ENCODE data around the gene EEFSEC. TPM values are rescaled to one million over a fixed set of nuclear protein-coding genes. Genes with fewer than 3 reads are reported as not detected.

Gene EEFSEC
- total RNA-seq, 1 experiment from 2014 or later: 9.5 TPM

DNA sequence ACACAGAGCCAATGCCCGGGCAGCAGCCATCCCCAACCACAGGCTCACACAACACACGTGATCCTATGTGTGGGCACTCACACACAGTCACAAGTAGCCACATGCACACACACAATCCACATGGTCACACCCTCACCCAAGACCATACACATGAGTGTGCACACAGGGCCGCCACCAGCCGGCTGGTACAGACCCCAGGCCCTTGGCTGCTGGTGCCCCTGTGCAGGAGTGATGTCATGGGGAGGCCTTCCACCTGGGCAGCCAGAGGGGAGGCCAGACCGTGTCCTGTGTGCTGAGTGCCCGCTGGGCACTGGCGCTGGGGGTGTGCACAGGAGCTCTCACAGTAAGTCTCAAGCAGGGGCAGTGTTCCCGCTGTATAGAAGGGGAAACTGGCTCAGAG lies 276.5 kb downstream of the EEFSEC start:
- Histone ChIP-seq H2BK20ac (ENCODE audit: low read depth, low read length, poor library complexity, severe bottlenecking) (no peak overlapping the region), H3K56ac (ENCODE audit: insufficient read length, low read depth, low read length) (no peak overlapping the region), H3K23ac (ENCODE audit: insufficient read length, low read depth, low read length) (no peak overlapping the region), H3K79me2 (ENCODE audit: insufficient read depth, low read length) (no peaks in the 10 kb centered on the region), H3K9me3 (ENCODE audit: control insufficient read depth, low read depth, low read length) (no peaks in the 10 kb centered on the region), H4K8ac (replicated peaks; ENCODE audit: insufficient read length, low read depth, low read length) (no peak overlapping the region), H3K4ac (ENCODE audit: low read depth, low read length) (no peak overlapping the region), H3K27ac (ENCODE audit: insufficient read length, low read depth, low read length) (no peak overlapping the region), H3T11ph (ENCODE audit: low read length) (no peak overlapping the region), H2AFZ (ENCODE audit: low read length) (no peak overlapping the region), H3K79me1 (ENCODE audit: insufficient read depth, low read depth, low read length, poor library complexity, severe bottlenecking) (no peaks in the 10 kb centered on the region), H2BK15ac (ENCODE audit: low read depth, low read length) (no peak overlapping the region), H2AK5ac (ENCODE audit: insufficient read length, low read length) (no peak overlapping the region), H3K14ac (ENCODE audit: insufficient read depth, low read length) (no peak overlapping the region), H3K4me1 (ENCODE audit: insufficient read depth, low read length) (peaks cover 2% of the 10 kb centered on the region; the same call in 1 of the 2 replicates), H3K27me3 (ENCODE audit: insufficient read depth, low read length) (peaks cover 22% of the 10 kb centered on the region; the same call in 1 of the 2 replicates), H4K20me1 (ENCODE audit: control insufficient read depth, insufficient read depth, insufficient read length) (no peaks in the 10 kb centered on the region), H4K5ac (ENCODE audit: insufficient read length, low read depth, low read length) (no peak overlapping the region), H3K9ac (ENCODE audit: extremely low read depth, insufficient read length, low read length) (no peak overlapping the region), H4K91ac (ENCODE audit: insufficient read length, low read depth, low read length) (no peak overlapping the region), H3K23me2 (ENCODE audit: insufficient read length, low read depth, low read length, poor library complexity, severe bottlenecking) (peaks cover 11% of the 10 kb centered on the region), H2BK120ac (ENCODE audit: low read depth, low read length, poor library complexity, severe bottlenecking) (no peak overlapping the region), H3K4me2 (ENCODE audit: insufficient read depth, insufficient read length, low read length) (no peak overlapping the region), H3K18ac (ENCODE audit: insufficient read length, low read depth, low read length) (no peak overlapping the region), H2BK5ac (ENCODE audit: insufficient read length, low read length) (no peak overlapping the region), H2BK12ac (ENCODE audit: insufficient read length, low read depth, low read length) (no peak overlapping the region)
- TF ChIP-seq, protein P1, sequence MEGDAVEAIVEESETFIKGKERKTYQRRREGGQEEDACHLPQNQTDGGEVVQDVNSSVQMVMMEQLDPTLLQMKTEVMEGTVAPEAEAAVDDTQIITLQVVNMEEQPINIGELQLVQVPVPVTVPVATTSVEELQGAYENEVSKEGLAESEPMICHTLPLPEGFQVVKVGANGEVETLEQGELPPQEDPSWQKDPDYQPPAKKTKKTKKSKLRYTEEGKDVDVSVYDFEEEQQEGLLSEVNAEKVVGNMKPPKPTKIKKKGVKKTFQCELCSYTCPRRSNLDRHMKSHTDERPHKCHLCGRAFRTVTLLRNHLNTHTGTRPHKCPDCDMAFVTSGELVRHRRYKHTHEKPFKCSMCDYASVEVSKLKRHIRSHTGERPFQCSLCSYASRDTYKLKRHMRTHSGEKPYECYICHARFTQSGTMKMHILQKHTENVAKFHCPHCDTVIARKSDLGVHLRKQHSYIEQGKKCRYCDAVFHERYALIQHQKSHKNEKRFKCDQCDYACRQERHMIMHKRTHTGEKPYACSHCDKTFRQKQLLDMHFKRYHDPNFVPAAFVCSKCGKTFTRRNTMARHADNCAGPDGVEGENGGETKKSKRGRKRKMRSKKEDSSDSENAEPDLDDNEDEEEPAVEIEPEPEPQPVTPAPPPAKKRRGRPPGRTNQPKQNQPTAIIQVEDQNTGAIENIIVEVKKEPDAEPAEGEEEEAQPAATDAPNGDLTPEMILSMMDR (conservative IDR thresholded peaks at IDR 0.05): no peak
- Mint-ChIP-seq H3K4me1 (peaks cover 39 to 57% of the 10 kb centered on the region in 2 experiments), H3K27ac (no peak overlapping the region), H3K27me3 (ENCODE audit: low read depth) (peaks cover 85% of the 10 kb centered on the region), H3K9me3 (no peaks in the 10 kb centered on the region; a peak in 1 of 5 replicates), H3K36me3 (ENCODE audit: insufficient read depth in 1 of 3, low read depth in 3 of 3) (no peaks in the 10 kb centered on the region; a peak in 2 of 7 replicates), H3K4me3 (no peak overlapping the region)
- no peak for DNase-seq
- no CpG with 5 or more reads among the region's 8 CpGs for WGBS (ENCODE audit: extremely low coverage, insufficient read length, low lambda C conversion rate)
